K562 (cell line): ENCODE results near the gene PTCD3. TPM values are rescaled to one million over a fixed set of nuclear protein-coding genes. Genes with fewer than 3 reads are reported as not detected.

ENCODE experiments used
- ATF7 ChIP-seq: fragments of 450-650 bp; IDR thresholded peaks from 2 replicates; pipeline ENCODE4 v1.7.1; 2014; ENCODE audit warnings: mild to moderate bottlenecking, moderate library complexity
- CBFB ChIP-seq: sonication (generic); formaldehyde crosslinking; IDR thresholded peaks from 2 replicates; pipeline ENCODE4 v1.4.0; 2020; ENCODE audit warnings: mild to moderate bottlenecking, missing genetic modification reagents
- CEBPB ChIP-seq: fragments of 450-650 bp; IDR thresholded peaks from 2 replicates; pipeline ENCODE4 v1.6.1; 2016; ENCODE audit warnings: missing genetic modification characterization, missing compliant biosample characterization
- CEBPZ ChIP-seq: fragments of 150-350 bp; IDR thresholded peaks from 2 replicates; pipeline ENCODE4 v1.6.1; 2014; ENCODE audit warnings: low read depth, mild to moderate bottlenecking, low read length, borderline replicate concordance
- EP400 ChIP-seq: fragments of 450-650 bp; IDR thresholded peaks from 2 replicates; pipeline ENCODE4 v1.6.1; 2017; ENCODE audit warnings: antibody characterized with exemption, mild to moderate bottlenecking, moderate library complexity
- GTF2A2 ChIP-seq: IDR thresholded peaks from 2 replicates; pipeline ENCODE4 v1.6.1; 2016; ENCODE audit warnings: mild to moderate bottlenecking, missing genetic modification characterization, missing compliant biosample characterization
- HNRNPUL1 ChIP-seq: fragments of 200-400 bp; formaldehyde crosslinking; IDR thresholded peaks from 2 replicates; pipeline ENCODE4 v1.6.1; 2017; ENCODE audit warnings: low read length
- MAFF ChIP-seq: IDR thresholded peaks from 2 replicates; pipeline ENCODE4 v1.6.1; 2012; ENCODE audit warnings: low read length, improper control_type of control experiment
- MXI1 ChIP-seq: IDR thresholded peaks from 2 replicates; pipeline ENCODE4 v1.6.1; 2011; ENCODE audit warnings: low read depth, mild to moderate bottlenecking, improper control_type of control experiment, low read length
- NFIC ChIP-seq: fragments of 450-650 bp; IDR thresholded peaks from 2 replicates; pipeline ENCODE4 v1.6.1; 2017; ENCODE audit warnings: mild to moderate bottlenecking, inconsistent platforms
- NR2C1 ChIP-seq, 2 experiments: fragments of 450-650 bp; IDR thresholded peaks; 2 replicates each; pipeline ENCODE4 v1.6.1; 2017; ENCODE audit warnings: mild to moderate bottlenecking in 2 of 2, antibody characterized with exemption in 1 of 2, inconsistent platforms in 1 of 2, missing compliant biosample characterization in 1 of 2, missing genetic modification characterization in 1 of 2
- PHTF2 ChIP-seq: fragments of 250-450 bp; sonication (Bioruptor Pico); IDR thresholded peaks from 2 replicates; pipeline ENCODE4 v1.5.0; 2021; ENCODE audit warnings: mild to moderate bottlenecking
- POLR2AphosphoS5 ChIP-seq: IDR thresholded peaks from 2 replicates; pipeline ENCODE4 v1.6.1; 2011; ENCODE audit warnings: mild to moderate bottlenecking, low read depth, low read length, moderate library complexity; ENCODE audit not compliant: control insufficient read depth, insufficient read depth
- POLR2B ChIP-seq: fragments of 450-650 bp; IDR thresholded peaks from 2 replicates; pipeline ENCODE4 v1.6.1; 2018; ENCODE audit warnings: low read depth; ENCODE audit not compliant: partially characterized antibody
- POLR2G ChIP-seq: fragments of 200-400 bp; formaldehyde crosslinking; IDR thresholded peaks from 2 replicates; pipeline ENCODE4 v1.6.1; 2017; ENCODE audit warnings: low read depth, mild to moderate bottlenecking, antibody characterized with exemption, low read length, moderate library complexity
- RBM39 ChIP-seq: fragments of 200-400 bp; formaldehyde crosslinking; optimal IDR thresholded peaks from 2 replicates; pipeline ENCODE3; 2018; ENCODE audit warnings: low read depth, low read length
- U2AF2 ChIP-seq: fragments of 200-400 bp; formaldehyde crosslinking; optimal IDR thresholded peaks from 2 replicates; pipeline ENCODE3; 2017; ENCODE audit warnings: low read depth, mild to moderate bottlenecking, low read length
- ZBTB2 ChIP-seq: fragments of 450-650 bp; IDR thresholded peaks from 2 replicates; pipeline ENCODE4 v1.6.1; 2016; ENCODE audit warnings: antibody characterized with exemption
- ZFP36 ChIP-seq: fragments of 150-350 bp; IDR thresholded peaks from 2 replicates; pipeline ENCODE4 v1.6.1; 2018; ENCODE audit warnings: low read length, low read depth; ENCODE audit not compliant: partially characterized antibody
- ZNF583 ChIP-seq: fragments of 250-450 bp; sonication (Bioruptor Pico); IDR thresholded peaks from 2 replicates; pipeline ENCODE4 v1.4.0; 2020
- ZZZ3 ChIP-seq: fragments of 450-650 bp; IDR thresholded peaks from 2 replicates; pipeline ENCODE4 v1.6.1; 2016; ENCODE audit warnings: antibody characterized with exemption, mild to moderate bottlenecking, moderate library complexity
- polyA plus RNA-seq, 8 experiments: library from polyadenylated mRNA; depleted of rRNA in 4 of 8; stranded (reverse) in 5 of 8; unstranded in 3 of 8; fragments of >200 nt; fragmentation: Nextera tagmentation in 2 of 8; fragmentation: Illumina TruSeq in 1 of 8; extraction: Ambion mirVana in 2 of 8; extraction: Trizol in 1 of 8; gene quantifications; 2 replicates each; pipeline versions ENCODE4 v1.2.1 to v1.2.3, GENCODE V29; 2011 to 2014; ENCODE audit warnings: inconsistent platforms in 1 of 8, missing spikeins in 1 of 8
- total RNA-seq, 7 experiments: library from RNA; depleted of rRNA in 6 of 7; stranded (reverse); fragments of >200 nt in 6 of 7; fragmentation: Illumina TruSeq in 2 of 7; extraction: Trizol in 2 of 7; gene quantifications; 2 replicates each; pipeline versions ENCODE4 v1.2.1 to v1.2.3, GENCODE V29; 2011 to 2021; ENCODE audit warnings: low replicate concordance in 1 of 7
- TF ChIP-seq, protein P1 (sequence below): fragments of 450-650 bp; formaldehyde crosslinking; IDR thresholded peaks from 2 replicates; pipeline ENCODE4 v1.4.0; 2020; ENCODE audit warnings: mild to moderate bottlenecking, mixed read lengths

PTCD3 gene
- total and polyA plus RNA-seq, 9 of the 15 experiments (the other 6 are each of a cell fraction or from before 2014, with no cell fraction given) = 65.2 to 241 (median 172) TPM

DNA sequence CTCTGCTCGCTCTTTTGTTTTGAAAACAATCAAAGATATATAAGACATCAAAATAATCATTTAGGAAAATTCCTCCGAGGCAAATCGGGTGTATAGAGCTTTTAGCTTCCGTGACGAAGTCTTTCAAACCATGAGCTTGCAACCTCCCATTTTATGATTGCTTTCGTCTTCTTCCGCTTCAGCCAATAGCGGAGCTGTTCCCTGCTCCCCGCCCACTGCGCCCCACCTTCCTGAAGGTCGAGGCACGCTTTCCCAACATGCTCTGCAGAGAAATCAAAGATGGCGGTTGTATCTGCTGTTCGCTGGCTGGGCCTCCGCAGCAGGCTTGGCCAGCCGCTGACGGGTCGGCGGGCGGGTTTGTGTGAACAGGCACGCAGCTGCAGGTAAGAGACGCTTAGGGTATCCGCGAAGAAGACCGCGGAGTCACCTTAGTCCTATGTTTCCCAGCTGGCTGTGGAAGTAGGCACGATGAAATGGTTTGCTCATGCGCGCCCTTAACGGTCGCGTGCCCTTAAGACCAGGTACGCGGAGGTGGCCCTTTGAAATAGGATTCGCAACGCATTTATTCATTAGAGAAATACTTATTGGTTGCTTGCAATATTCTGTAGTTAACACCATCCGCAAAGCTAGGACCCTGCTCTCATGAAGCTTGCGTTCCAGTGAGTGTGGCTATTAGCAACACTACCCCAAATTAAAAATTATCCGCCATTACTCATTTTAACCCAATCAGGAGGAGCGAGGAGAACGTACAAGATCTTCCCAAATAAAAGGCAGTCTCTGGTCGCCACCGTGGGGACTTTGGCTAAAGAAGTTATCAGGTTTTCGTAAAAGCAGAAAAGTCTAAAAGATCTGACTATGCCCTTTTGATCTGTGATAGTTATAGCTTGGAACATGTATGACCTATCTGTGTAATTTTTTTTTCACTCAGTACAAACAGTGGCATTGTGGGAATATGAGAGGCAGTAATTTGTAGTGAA lies at the start of gene PTCD3 (continued):
- TF ChIP-seq CEBPB (tag) (peak; percentile 38; the same call in 1 of the 2 replicates), ZNF583 (CRISPR knock-in tag) (no peak), ZZZ3 (peak; percentile 39; the same call in 1 of the 2 replicates), POLR2AphosphoS5 (peak; percentile 92), ZBTB2 (0 out of 2 replicates have a peak, but pooled peaks have one; percentile 55), POLR2B (peak; percentile 94), EP400 (peak; percentile 95), POLR2G (peak; percentile 98), ATF7 (peak; percentile 100), GTF2A2 (tag) (0 out of 2 replicates have a peak, but pooled peaks have one; percentile 20), CEBPZ (no peak), RBM39 (peak; percentile 57), MAFF (peak; percentile 78), PHTF2 (CRISPR knock-in tag) (no peak), NFIC (0 out of 2 replicates have a peak, but pooled peaks have one; percentile 24), U2AF2 (no peak), HNRNPUL1 (no peak), ZFP36 (no peak), MXI1 (peak; percentile 76), NR2C1 (IDR thresholded peaks at IDR 0.05) (peak; percentile 69), NR2C1 (tag; IDR thresholded peaks at IDR 0.05) (peak; percentile 75; the same call in 1 of the 2 replicates), CBFB (0 out of 2 replicates have a peak, but pooled peaks have one; percentile 20)
- TF ChIP-seq, protein P1, sequence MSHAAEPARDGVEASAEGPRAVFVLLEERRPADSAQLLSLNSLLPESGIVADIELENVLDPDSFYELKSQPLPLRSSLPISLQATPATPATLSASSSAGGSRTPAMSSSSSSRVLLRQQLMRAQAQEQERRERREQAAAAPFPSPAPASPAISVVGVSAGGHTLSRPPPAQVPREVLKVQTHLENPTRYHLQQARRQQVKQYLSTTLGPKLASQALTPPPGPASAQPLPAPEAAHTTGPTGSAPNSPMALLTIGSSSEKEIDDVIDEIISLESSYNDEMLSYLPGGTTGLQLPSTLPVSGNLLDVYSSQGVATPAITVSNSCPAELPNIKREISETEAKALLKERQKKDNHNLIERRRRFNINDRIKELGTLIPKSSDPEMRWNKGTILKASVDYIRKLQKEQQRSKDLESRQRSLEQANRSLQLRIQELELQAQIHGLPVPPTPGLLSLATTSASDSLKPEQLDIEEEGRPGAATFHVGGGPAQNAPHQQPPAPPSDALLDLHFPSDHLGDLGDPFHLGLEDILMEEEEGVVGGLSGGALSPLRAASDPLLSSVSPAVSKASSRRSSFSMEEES = no peak
